ENCODE measurements around the gene CHRNA3.
A peak's percentile ranks its signal among the peaks of the same experiment; 100 is the strongest.

The CHRNA3 gene

DNA sequence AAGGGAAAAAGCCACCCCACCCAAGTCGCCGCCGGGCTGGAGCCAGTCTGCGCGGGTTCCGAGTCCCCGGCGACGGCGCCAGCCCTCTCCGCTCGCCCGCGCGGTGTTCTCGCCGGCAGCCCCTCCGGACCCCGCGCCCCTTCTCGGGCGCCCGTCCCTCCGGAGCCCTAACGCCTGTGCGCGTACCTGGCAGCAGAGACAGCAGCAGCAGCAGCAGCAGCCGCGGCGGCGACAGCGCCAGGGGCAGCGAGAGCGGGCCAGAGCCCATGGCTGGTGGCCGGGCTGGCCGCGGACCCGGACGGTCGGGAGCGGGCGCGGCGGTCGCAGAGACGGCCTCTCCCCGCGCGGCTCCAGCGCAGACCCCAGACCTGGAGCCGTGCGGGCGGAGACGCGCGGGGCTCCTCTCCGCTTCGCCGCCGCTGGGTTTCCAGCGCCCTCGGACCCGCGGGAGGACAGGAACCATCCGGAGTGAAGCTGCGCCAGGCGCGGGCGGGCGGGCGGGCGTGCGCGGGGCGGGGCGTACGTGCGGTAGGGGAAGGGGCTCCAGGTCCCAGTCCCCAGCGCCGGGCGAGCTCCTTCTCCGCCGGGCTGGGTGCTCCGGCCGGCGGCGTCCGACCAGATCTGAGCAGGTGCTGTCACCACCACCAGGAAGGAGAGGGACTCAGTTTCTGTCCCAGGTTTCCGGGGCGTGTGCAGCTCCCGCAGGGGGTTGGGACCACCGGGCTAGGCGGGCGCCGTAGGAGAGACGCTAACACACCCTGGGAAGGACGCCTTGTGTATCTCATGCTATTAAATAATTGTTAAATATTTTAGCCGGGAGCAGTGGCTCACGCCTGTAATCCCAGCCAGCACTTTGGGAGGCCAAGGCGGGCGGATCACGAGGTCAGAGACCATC, at the start of gene CHRNA3:
Gene CHRNA3 (minus strand): TSS at position 470 of the 895 bp plus-strand sequence. CDS start 202 bp downstream, at position 268.
- Mint-ChIP-seq H3K4me1 (ENCODE audit: low read depth) (no peaks in the 10 kb centered on the region), H3K4me3 (peak within 1 kb of the TSS; percentile 39), H3K36me3 (ENCODE audit: low read depth) (no peaks in the 10 kb centered on the region), H3K27me3 (ENCODE audit: low read depth) (peaks cover 49% of the 10 kb centered on the region), H3K9me3 (no peaks in the 10 kb centered on the region), H3K27ac (no peak within 1 kb of the TSS)
- DNase-seq (ENCODE audit: low spot score), result no peak

GRCh38 chr15:78668987-78669386, 48.2 kb upstream of the CHRNA3 start:
- Mint-ChIP-seq H3K27me3 (ENCODE audit: low read depth) (peaks cover 2% of the 10 kb centered on the region), H3K27ac (no peak overlapping the region), H3K4me1 (ENCODE audit: low read depth) (no peaks in the 10 kb centered on the region), H3K4me3 (no peak overlapping the region), H3K9me3 (no peaks in the 10 kb centered on the region), H3K36me3 (ENCODE audit: low read depth) (no peaks in the 10 kb centered on the region)
- DNase-seq (ENCODE audit: low spot score), result no peak

- Mint-ChIP-seq H3K9me3 (no peaks in the 10 kb centered on the region), H3K4me3 (no peak overlapping the region), H3K36me3 (ENCODE audit: low read depth) (no peaks in the 10 kb centered on the region), H3K4me1 (ENCODE audit: low read depth) (no peaks in the 10 kb centered on the region), H3K27me3 (ENCODE audit: low read depth) (peaks cover 2% of the 10 kb centered on the region), H3K27ac (no peak overlapping the region)
- no peak for DNase-seq (ENCODE audit: low spot score)
Measured at GRCh38 chr15:78667578-78668236, 46.9 kb upstream of the CHRNA3 start.

- Mint-ChIP-seq H3K27ac (no peak overlapping the region), H3K27me3 (ENCODE audit: low read depth) (peaks cover 2% of the 10 kb centered on the region), H3K9me3 (no peaks in the 10 kb centered on the region), H3K4me1 (ENCODE audit: low read depth) (no peaks in the 10 kb centered on the region), H3K4me3 (no peak overlapping the region), H3K36me3 (ENCODE audit: low read depth) (no peaks in the 10 kb centered on the region)
- DNase-seq (ENCODE audit: low spot score), result no peak
Measured at GRCh38 chr15:78666010-78666409, 45.2 kb upstream of the CHRNA3 start.

- Mint-ChIP-seq H3K4me1 (ENCODE audit: low read depth) (no peaks in the 10 kb centered on the region), H3K27me3 (ENCODE audit: low read depth) (peaks cover 2% of the 10 kb centered on the region), H3K4me3 (no peak overlapping the region), H3K27ac (no peak overlapping the region), H3K36me3 (ENCODE audit: low read depth) (no peaks in the 10 kb centered on the region), H3K9me3 (no peaks in the 10 kb centered on the region)
- DNase-seq (ENCODE audit: low spot score), result no peak
Measured at GRCh38 chr15:78663703-78664102, 42.9 kb upstream of the CHRNA3 start.

DNA sequence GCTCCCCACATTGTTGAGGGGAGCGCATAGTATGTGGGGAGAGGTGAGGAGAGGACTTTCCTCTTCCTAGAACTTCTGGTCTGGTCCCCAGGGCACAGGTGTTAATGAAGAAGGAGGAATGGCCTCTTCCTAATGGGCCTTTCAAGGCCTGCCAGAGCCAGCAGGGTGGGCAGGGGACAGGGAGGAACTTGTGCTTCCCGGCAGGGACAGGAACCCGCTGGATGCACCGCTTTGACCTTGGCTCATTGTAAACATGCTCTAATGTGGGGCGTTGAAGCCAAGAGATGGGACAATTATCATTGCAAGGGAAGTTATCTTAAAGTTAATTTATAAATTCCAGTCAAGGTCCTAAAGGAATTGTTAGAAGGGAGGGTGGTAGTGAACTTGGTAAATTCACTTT, 41.2 kb upstream of the CHRNA3 start:
- no peak overlapping the region for H3K4me3 Mint-ChIP-seq
- no peak for DNase-seq (ENCODE audit: low spot score)
- H3K9me3 Mint-ChIP-seq, result no peaks in the 10 kb centered on the region
- peaks cover 5% of the 10 kb centered on the region for H3K27me3 Mint-ChIP-seq (ENCODE audit: low read depth)
- no peaks in the 10 kb centered on the region for H3K4me1 Mint-ChIP-seq (ENCODE audit: low read depth)
- no peak overlapping the region for H3K27ac Mint-ChIP-seq
- no peaks in the 10 kb centered on the region for H3K36me3 Mint-ChIP-seq (ENCODE audit: low read depth)

- no peaks in the 10 kb centered on the region for H3K36me3 Mint-ChIP-seq (ENCODE audit: low read depth)
- H3K27me3 Mint-ChIP-seq (ENCODE audit: low read depth), result peaks cover 5% of the 10 kb centered on the region
- no peak for DNase-seq (ENCODE audit: low spot score)
- H3K9me3 Mint-ChIP-seq, result no peaks in the 10 kb centered on the region
- H3K27ac Mint-ChIP-seq, result no peak overlapping the region
- no peak overlapping the region for H3K4me3 Mint-ChIP-seq
- no peaks in the 10 kb centered on the region for H3K4me1 Mint-ChIP-seq (ENCODE audit: low read depth)
Measured at GRCh38 chr15:78661001-78661400, 40.2 kb upstream of the CHRNA3 start.

GRCh38 chr15:78660584-78660983, 39.8 kb upstream of the CHRNA3 start:
- no peaks in the 10 kb centered on the region for H3K4me1 Mint-ChIP-seq (ENCODE audit: low read depth)
- no peak overlapping the region for H3K27ac Mint-ChIP-seq
- peaks cover 4% of the 10 kb centered on the region for H3K27me3 Mint-ChIP-seq (ENCODE audit: low read depth)
- H3K9me3 Mint-ChIP-seq, result no peaks in the 10 kb centered on the region
- H3K36me3 Mint-ChIP-seq (ENCODE audit: low read depth), result no peaks in the 10 kb centered on the region
- H3K4me3 Mint-ChIP-seq, result no peak overlapping the region
- DNase-seq (ENCODE audit: low spot score), result no peak

- Mint-ChIP-seq H3K4me3 (no peak overlapping the region), H3K9me3 (no peaks in the 10 kb centered on the region), H3K27me3 (ENCODE audit: low read depth) (peaks cover 6% of the 10 kb centered on the region), H3K4me1 (ENCODE audit: low read depth) (no peaks in the 10 kb centered on the region), H3K27ac (no peak overlapping the region), H3K36me3 (ENCODE audit: low read depth) (no peaks in the 10 kb centered on the region)
- no peak for DNase-seq (ENCODE audit: low spot score)
Measured at GRCh38 chr15:78658823-78659222, 38.0 kb upstream of the CHRNA3 start.

DNA sequence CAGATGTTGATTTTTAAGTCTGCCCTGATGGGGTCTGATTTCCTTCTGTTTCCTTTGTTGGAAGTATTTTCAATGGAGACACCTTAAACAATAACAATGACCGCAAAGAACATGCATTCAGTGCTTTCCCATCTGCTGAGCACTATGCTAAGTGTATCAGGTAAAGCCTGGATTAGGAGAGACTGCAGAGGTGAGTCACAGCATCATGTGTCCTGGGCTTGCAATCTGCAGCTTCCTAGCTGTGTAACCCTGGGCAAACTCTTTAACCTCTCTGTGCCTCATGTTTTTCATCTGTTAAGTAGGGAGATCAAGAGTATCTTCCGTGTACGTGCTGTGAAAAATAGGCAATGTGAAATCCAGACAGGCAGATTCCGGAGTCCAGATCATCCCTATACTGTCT, 33.5 kb upstream of the CHRNA3 start:
- no peak overlapping the region for H3K27ac Mint-ChIP-seq
- H3K27me3 Mint-ChIP-seq (ENCODE audit: low read depth), result peaks cover 6% of the 10 kb centered on the region

GRCh38 chr15:78651930-78652615, 31.3 kb upstream of the CHRNA3 start:
- Mint-ChIP-seq H3K4me3 (no peak overlapping the region), H3K36me3 (ENCODE audit: low read depth) (no peaks in the 10 kb centered on the region), H3K9me3 (no peaks in the 10 kb centered on the region), H3K27me3 (ENCODE audit: low read depth) (peaks cover 4% of the 10 kb centered on the region), H3K27ac (no peak overlapping the region), H3K4me1 (ENCODE audit: low read depth) (no peaks in the 10 kb centered on the region)
- DNase-seq (ENCODE audit: low spot score), result no peak

More for the DNA sequence above, 33.5 kb upstream of the CHRNA3 start:
- H3K4me3 Mint-ChIP-seq, result no peak overlapping the region
- no peaks in the 10 kb centered on the region for H3K36me3 Mint-ChIP-seq (ENCODE audit: low read depth)
- no peak for DNase-seq (ENCODE audit: low spot score)
- H3K9me3 Mint-ChIP-seq, result no peaks in the 10 kb centered on the region
- H3K4me1 Mint-ChIP-seq (ENCODE audit: low read depth), result no peaks in the 10 kb centered on the region

DNA sequence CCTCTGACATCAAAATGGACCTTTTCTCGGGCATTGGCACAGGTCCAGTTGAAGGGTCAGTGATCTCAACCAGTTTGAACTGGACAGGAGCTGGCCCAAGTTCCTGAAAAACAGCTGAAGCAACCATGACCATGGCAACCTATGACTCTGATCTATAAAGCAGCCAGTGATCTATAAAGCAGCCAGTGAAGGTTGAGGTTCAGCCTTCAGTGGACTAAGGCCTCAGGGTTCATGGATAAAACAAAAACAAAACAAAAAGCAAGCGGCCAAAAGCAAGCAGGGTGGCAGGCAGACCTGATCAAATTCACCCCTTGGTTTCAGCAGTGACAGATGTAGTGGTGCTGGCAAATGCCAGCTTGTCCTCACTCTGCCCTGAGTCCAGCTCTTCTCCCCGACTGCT, 30.2 kb upstream of the CHRNA3 start:
- no peaks in the 10 kb centered on the region for H3K9me3 Mint-ChIP-seq
- H3K4me3 Mint-ChIP-seq, result no peak overlapping the region
- H3K27ac Mint-ChIP-seq, result no peak overlapping the region
- H3K27me3 Mint-ChIP-seq (ENCODE audit: low read depth), result peaks cover 6% of the 10 kb centered on the region
- no peaks in the 10 kb centered on the region for H3K36me3 Mint-ChIP-seq (ENCODE audit: low read depth)
- no peak for DNase-seq (ENCODE audit: low spot score)
- H3K4me1 Mint-ChIP-seq (ENCODE audit: low read depth), result no peaks in the 10 kb centered on the region

DNA sequence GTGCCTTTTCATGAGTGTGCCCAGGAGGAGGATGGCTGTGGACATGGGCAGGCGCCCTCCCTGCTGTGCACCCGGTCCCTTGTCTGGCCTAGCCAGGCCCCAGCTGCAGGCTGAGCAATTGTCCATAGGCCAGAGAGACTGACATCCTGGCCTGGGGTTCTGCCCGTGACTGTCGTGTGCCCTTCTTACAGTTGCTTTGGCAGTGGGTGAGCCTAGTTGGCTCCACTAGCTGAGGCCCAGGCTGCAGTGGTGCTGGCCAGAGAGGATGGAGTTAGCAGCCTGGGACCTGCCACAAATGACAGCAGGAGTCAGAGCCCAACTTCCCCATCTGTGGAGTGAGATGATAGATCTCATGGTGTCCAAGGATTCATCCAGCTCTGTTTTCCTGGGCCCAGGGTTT, 29.2 kb upstream of the CHRNA3 start:
- Mint-ChIP-seq H3K9me3 (no peaks in the 10 kb centered on the region), H3K27me3 (ENCODE audit: low read depth) (peaks cover 6% of the 10 kb centered on the region), H3K36me3 (ENCODE audit: low read depth) (no peaks in the 10 kb centered on the region), H3K4me3 (no peak overlapping the region), H3K4me1 (ENCODE audit: low read depth) (no peaks in the 10 kb centered on the region), H3K27ac (no peak overlapping the region)
- DNase-seq (ENCODE audit: low spot score), result no peak

DNA sequence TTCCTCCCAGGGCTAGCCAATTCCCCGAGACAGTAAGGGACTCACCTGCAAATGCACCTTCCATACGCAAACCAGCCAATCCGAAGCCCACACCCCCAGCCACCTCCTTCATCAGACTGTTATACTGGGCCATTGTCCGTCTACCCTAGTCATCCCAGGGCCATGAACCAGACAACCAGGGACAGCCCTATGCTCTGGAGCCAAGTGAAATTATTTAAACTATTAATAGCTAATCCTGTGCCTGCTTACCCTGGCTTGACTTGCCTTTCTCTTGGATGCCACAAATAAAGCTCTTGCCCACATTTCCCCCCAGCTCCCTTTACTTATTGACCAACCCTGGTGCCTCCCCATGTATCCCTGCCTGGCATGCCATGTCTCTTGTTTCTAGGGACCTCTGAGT, 24.2 kb upstream of the CHRNA3 start:
- no peak overlapping the region for H3K27ac Mint-ChIP-seq
- peaks cover 10% of the 10 kb centered on the region for H3K4me1 Mint-ChIP-seq (ENCODE audit: low read depth)
- H3K36me3 Mint-ChIP-seq (ENCODE audit: low read depth), result no peaks in the 10 kb centered on the region
- no peak for DNase-seq (ENCODE audit: low spot score)
- no peak overlapping the region for H3K4me3 Mint-ChIP-seq
- H3K9me3 Mint-ChIP-seq, result no peaks in the 10 kb centered on the region
- peaks cover 14% of the 10 kb centered on the region for H3K27me3 Mint-ChIP-seq (ENCODE audit: low read depth)
